DOHH2 (cell line): Measurements from ENCODE around the gene LRRC32.

Source experiments
- EZH2phosphoT487 ChIP-seq: fragments of 200-600 bp; sonication (generic); IDR thresholded peaks from 2 replicates; pipeline ENCODE4 v1.6.1; 2017; ENCODE audit warnings: borderline replicate concordance, mild to moderate bottlenecking, antibody characterized with exemption, low read length, moderate library complexity, mixed read lengths
- TF ChIP-seq, protein P1 (sequence below): fragments of 200-600 bp; sonication (generic); IDR thresholded peaks from one replicate; pipeline ENCODE4 v1.5.1; 2014; ENCODE audit warnings: antibody characterized with exemption, mild to moderate bottlenecking, low read depth, low read length; ENCODE audit not compliant: poor library complexity, severe bottlenecking

- TF ChIP-seq, protein P1, sequence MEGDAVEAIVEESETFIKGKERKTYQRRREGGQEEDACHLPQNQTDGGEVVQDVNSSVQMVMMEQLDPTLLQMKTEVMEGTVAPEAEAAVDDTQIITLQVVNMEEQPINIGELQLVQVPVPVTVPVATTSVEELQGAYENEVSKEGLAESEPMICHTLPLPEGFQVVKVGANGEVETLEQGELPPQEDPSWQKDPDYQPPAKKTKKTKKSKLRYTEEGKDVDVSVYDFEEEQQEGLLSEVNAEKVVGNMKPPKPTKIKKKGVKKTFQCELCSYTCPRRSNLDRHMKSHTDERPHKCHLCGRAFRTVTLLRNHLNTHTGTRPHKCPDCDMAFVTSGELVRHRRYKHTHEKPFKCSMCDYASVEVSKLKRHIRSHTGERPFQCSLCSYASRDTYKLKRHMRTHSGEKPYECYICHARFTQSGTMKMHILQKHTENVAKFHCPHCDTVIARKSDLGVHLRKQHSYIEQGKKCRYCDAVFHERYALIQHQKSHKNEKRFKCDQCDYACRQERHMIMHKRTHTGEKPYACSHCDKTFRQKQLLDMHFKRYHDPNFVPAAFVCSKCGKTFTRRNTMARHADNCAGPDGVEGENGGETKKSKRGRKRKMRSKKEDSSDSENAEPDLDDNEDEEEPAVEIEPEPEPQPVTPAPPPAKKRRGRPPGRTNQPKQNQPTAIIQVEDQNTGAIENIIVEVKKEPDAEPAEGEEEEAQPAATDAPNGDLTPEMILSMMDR, result no peak
- no peak for TF ChIP-seq EZH2phosphoT487
Measured at GRCh38 chr11:76661834-76662434, 8.6 kb downstream of the LRRC32 start.
